Measurements from ENCODE around the gene NID1. TPM values are rescaled to one million over a fixed set of nuclear protein-coding genes. Genes with fewer than 3 reads are reported as not detected.
"Not testable (repeated sequence)": the region's sequence is repeated elsewhere in the genome, so short reads cannot be mapped to it uniquely, and the experiment has no call there.

NID1 gene
- total and polyA plus RNA-seq, 2 donors, result 4.6 to 10.9 TPM

- no peaks in the 10 kb centered on the region for H3K36me3 ChIP-seq (ENCODE audit: control insufficient read depth in 2 of 2, insufficient read depth in 2 of 2, low read length in 1 of 2)
Observed at GRCh38 chr1:235979176-235979575, 85.7 kb downstream of the NID1 start.

GRCh38 chr1:235976490-235976889 is 88.4 kb downstream of the NID1 start:
- H3K27ac ChIP-seq (ENCODE audit: low read depth in 1 of 2, low read length in 1 of 2), result no peak overlapping the region
- peaks cover 0 to 10% of the 10 kb centered on the region in 2 donors for H3K9me3 ChIP-seq (ENCODE audit: control insufficient read depth in 2 of 2, insufficient read depth in 1 of 2, low read length in 1 of 2)
- H3K4me1 ChIP-seq (ENCODE audit: control insufficient read depth in 2 of 2, insufficient read depth in 2 of 2, low read length in 2 of 2), result peaks cover 1 to 12% of the 10 kb centered on the region in 2 donors
- H3K4me3 ChIP-seq (ENCODE audit: low read length in 2 of 2), result no peak overlapping the region
- H3K36me3 ChIP-seq (ENCODE audit: control insufficient read depth in 2 of 2, insufficient read depth in 2 of 2, low read length in 1 of 2), result no peaks in the 10 kb centered on the region
- H3K27me3 ChIP-seq (ENCODE audit: control insufficient read depth in 2 of 2, insufficient read depth in 1 of 2, low read length in 1 of 2), result no peaks in the 10 kb centered on the region
- 97% methylated on average over 5 of the region's 5 CpGs for WGBS
- no peak for DNase-seq (ENCODE audit: low read depth in 6 of 9, low spot score in 9 of 9)

More at GRCh38 chr1:235979176-235979575, 85.7 kb downstream of the NID1 start:
- Histone ChIP-seq H3K27ac (ENCODE audit: low read depth in 1 of 2, low read length in 1 of 2) (no peak overlapping the region), H3K27me3 (ENCODE audit: control insufficient read depth in 2 of 2, insufficient read depth in 1 of 2, low read length in 1 of 2) (no peaks in the 10 kb centered on the region), H3K4me3 (ENCODE audit: low read length in 2 of 2) (no peak overlapping the region), H3K4me1 (ENCODE audit: control insufficient read depth in 2 of 2, insufficient read depth in 2 of 2, low read length in 2 of 2) (no peaks in the 10 kb centered on the region), H3K9me3 (ENCODE audit: control insufficient read depth in 2 of 2, insufficient read depth in 1 of 2, low read length in 1 of 2) (peaks cover 0 to 10% of the 10 kb centered on the region in 2 donors)
- WGBS, result 94% methylated on average over 4 of the region's 4 CpGs
- DNase-seq (ENCODE audit: low read depth in 6 of 9, low spot score in 9 of 9), result no peak

- Histone ChIP-seq H3K27ac (ENCODE audit: low read depth in 1 of 2, low read length in 1 of 2) (no peak overlapping the region), H3K36me3 (ENCODE audit: control insufficient read depth in 2 of 2, insufficient read depth in 2 of 2, low read length in 1 of 2) (no peaks in the 10 kb centered on the region), H3K9me3 (ENCODE audit: control insufficient read depth in 2 of 2, insufficient read depth in 1 of 2, low read length in 1 of 2) (peaks cover 0 to 10% of the 10 kb centered on the region in 2 donors), H3K4me1 (ENCODE audit: control insufficient read depth in 2 of 2, insufficient read depth in 2 of 2, low read length in 2 of 2) (peaks cover 3 to 20% of the 10 kb centered on the region in 2 donors), H3K27me3 (ENCODE audit: control insufficient read depth in 2 of 2, insufficient read depth in 1 of 2, low read length in 1 of 2) (no peaks in the 10 kb centered on the region), H3K4me3 (ENCODE audit: low read length in 2 of 2) (no peak overlapping the region)
- 98% methylated on average over 1 of the region's 1 CpG for WGBS
- no peak for DNase-seq (ENCODE audit: low read depth in 6 of 9, low spot score in 9 of 9)
Observed at GRCh38 chr1:235974616-235975015, 90.3 kb downstream of the NID1 start.

GRCh38 chr1:235972691-235973090 is 92.2 kb downstream of the NID1 start:
- not testable (repeated sequence) for H3K9me3 ChIP-seq (ENCODE audit: control insufficient read depth in 2 of 2, insufficient read depth in 1 of 2, low read length in 1 of 2); H3K4me3 ChIP-seq (ENCODE audit: low read length in 2 of 2); H3K36me3 ChIP-seq (ENCODE audit: control insufficient read depth in 2 of 2, insufficient read depth in 2 of 2, low read length in 1 of 2); H3K27me3 ChIP-seq (ENCODE audit: control insufficient read depth in 2 of 2, insufficient read depth in 1 of 2, low read length in 1 of 2); DNase-seq (ENCODE audit: low read depth in 6 of 9, low spot score in 9 of 9)
- 99% methylated on average over 3 of the region's 3 CpGs for WGBS
- peak overlapping the region; percentile 31 to 91 for H3K27ac ChIP-seq (ENCODE audit: low read depth in 1 of 2, low read length in 1 of 2)
- peaks cover 3 to 20% of the 10 kb centered on the region in 2 donors for H3K4me1 ChIP-seq (ENCODE audit: control insufficient read depth in 2 of 2, insufficient read depth in 2 of 2, low read length in 2 of 2)

GRCh38 chr1:235972311-235972689 is 92.6 kb downstream of the NID1 start:
- 63% methylated on average over 5 of the region's 5 CpGs for WGBS
- H3K36me3 ChIP-seq (ENCODE audit: control insufficient read depth in 2 of 2, insufficient read depth in 2 of 2, low read length in 1 of 2), result no peaks in the 10 kb centered on the region
- peaks cover 0 to 2% of the 10 kb centered on the region in 2 donors for H3K9me3 ChIP-seq (ENCODE audit: control insufficient read depth in 2 of 2, insufficient read depth in 1 of 2, low read length in 1 of 2)
- H3K27ac ChIP-seq (ENCODE audit: low read depth in 1 of 2, low read length in 1 of 2), result peak overlapping the region; percentile 91 to 92
- DNase-seq (ENCODE audit: low read depth in 6 of 9, low spot score in 9 of 9), result peak in 2 of 9 donors; percentile 18 to 29
- H3K27me3 ChIP-seq (ENCODE audit: control insufficient read depth in 2 of 2, insufficient read depth in 1 of 2, low read length in 1 of 2), result no peaks in the 10 kb centered on the region
- peak overlapping the region; percentile 36 to 39 for H3K4me3 ChIP-seq (ENCODE audit: low read length in 2 of 2)
- peaks cover 3 to 20% of the 10 kb centered on the region in 2 donors for H3K4me1 ChIP-seq (ENCODE audit: control insufficient read depth in 2 of 2, insufficient read depth in 2 of 2, low read length in 2 of 2)

GRCh38 chr1:235971571-235972310 is 93.1 kb downstream of the NID1 start:
- WGBS, result 20% methylated on average over 29 of the region's 29 CpGs

GRCh38 chr1:235971020-235971419 is 93.9 kb downstream of the NID1 start:
- no peaks in the 10 kb centered on the region for H3K36me3 ChIP-seq (ENCODE audit: control insufficient read depth in 2 of 2, insufficient read depth in 2 of 2, low read length in 1 of 2)
- peak overlapping the region in 1 of 2 donors; percentile 72 for H3K27ac ChIP-seq (ENCODE audit: low read depth in 1 of 2, low read length in 1 of 2)
- H3K4me1 ChIP-seq (ENCODE audit: control insufficient read depth in 2 of 2, insufficient read depth in 2 of 2, low read length in 2 of 2), result peaks cover 3 to 20% of the 10 kb centered on the region in 2 donors
- H3K9me3 ChIP-seq (ENCODE audit: control insufficient read depth in 2 of 2, insufficient read depth in 1 of 2, low read length in 1 of 2), result no peaks in the 10 kb centered on the region
- no peak for DNase-seq (ENCODE audit: low read depth in 6 of 9, low spot score in 9 of 9)
- H3K4me3 ChIP-seq (ENCODE audit: low read length in 2 of 2), result peak overlapping the region in 1 of 2 donors; percentile 36
- H3K27me3 ChIP-seq (ENCODE audit: control insufficient read depth in 2 of 2, insufficient read depth in 1 of 2, low read length in 1 of 2), result no peaks in the 10 kb centered on the region
- WGBS, result 96% methylated on average over 3 of the region's 3 CpGs

More at GRCh38 chr1:235971571-235972310, 93.1 kb downstream of the NID1 start:
- Histone ChIP-seq H3K36me3 (ENCODE audit: control insufficient read depth in 2 of 2, insufficient read depth in 2 of 2, low read length in 1 of 2) (no peaks in the 10 kb centered on the region), H3K27me3 (ENCODE audit: control insufficient read depth in 2 of 2, insufficient read depth in 1 of 2, low read length in 1 of 2) (no peaks in the 10 kb centered on the region), H3K4me1 (ENCODE audit: control insufficient read depth in 2 of 2, insufficient read depth in 2 of 2, low read length in 2 of 2) (peaks cover 3 to 20% of the 10 kb centered on the region in 2 donors), H3K4me3 (ENCODE audit: low read length in 2 of 2) (peak overlapping the region; percentile 36 to 39), H3K9me3 (ENCODE audit: control insufficient read depth in 2 of 2, insufficient read depth in 1 of 2, low read length in 1 of 2) (no peaks in the 10 kb centered on the region), H3K27ac (ENCODE audit: low read depth in 1 of 2, low read length in 1 of 2) (peak overlapping the region; percentile 91 to 92)
- DNase-seq (ENCODE audit: low read depth in 6 of 9, low spot score in 9 of 9), result peak; percentile 84 to 98 (median 95)

- Histone ChIP-seq H3K27me3 (ENCODE audit: control insufficient read depth in 2 of 2, insufficient read depth in 1 of 2, low read length in 1 of 2) (no peaks in the 10 kb centered on the region), H3K9me3 (ENCODE audit: control insufficient read depth in 2 of 2, insufficient read depth in 1 of 2, low read length in 1 of 2) (peaks cover 0 to 4% of the 10 kb centered on the region in 2 donors), H3K4me1 (ENCODE audit: control insufficient read depth in 2 of 2, insufficient read depth in 2 of 2, low read length in 2 of 2) (peaks cover 3 to 20% of the 10 kb centered on the region in 2 donors), H3K27ac (ENCODE audit: low read depth in 1 of 2, low read length in 1 of 2) (no peak overlapping the region), H3K4me3 (ENCODE audit: low read length in 2 of 2) (no peak overlapping the region), H3K36me3 (ENCODE audit: control insufficient read depth in 2 of 2, insufficient read depth in 2 of 2, low read length in 1 of 2) (no peaks in the 10 kb centered on the region)
- DNase-seq (ENCODE audit: low read depth in 6 of 9, low spot score in 9 of 9), result no peak
- 79% methylated on average over 5 of the region's 5 CpGs for WGBS
Observed at GRCh38 chr1:235968831-235969230, 96.1 kb downstream of the NID1 start.

GRCh38 chr1:235966134-235966533 is 98.8 kb downstream of the NID1 start:
- not testable (repeated sequence) for H3K4me1 ChIP-seq (ENCODE audit: control insufficient read depth in 2 of 2, insufficient read depth in 2 of 2, low read length in 2 of 2); H3K27me3 ChIP-seq (ENCODE audit: control insufficient read depth in 2 of 2, insufficient read depth in 1 of 2, low read length in 1 of 2); H3K9me3 ChIP-seq (ENCODE audit: control insufficient read depth in 2 of 2, insufficient read depth in 1 of 2, low read length in 1 of 2); H3K4me3 ChIP-seq (ENCODE audit: low read length in 2 of 2); H3K27ac ChIP-seq (ENCODE audit: low read depth in 1 of 2, low read length in 1 of 2); H3K36me3 ChIP-seq (ENCODE audit: control insufficient read depth in 2 of 2, insufficient read depth in 2 of 2, low read length in 1 of 2); DNase-seq (ENCODE audit: low read depth in 6 of 9, low spot score in 9 of 9)
- 66% methylated on average over 5 of the region's 5 CpGs for WGBS
